Breast epithelium (tissue), 4 donors: Measurements from ENCODE around the gene SMC5. TPM values are rescaled to one million over a fixed set of nuclear protein-coding genes. Genes with fewer than 3 reads are reported as not detected.

Source experiments
- DNase-seq, 2 donors: peaks; one replicate each; pipeline ENCODE4 v3.0.0-alpha.2; 2019; ENCODE audit warnings: low spot score in 2 of 2
- H3K27ac ChIP-seq, 2 donors: fragments of 200-600 bp; sonication (generic) in 1 of 2; one replicate each; pipeline ENCODE4 v1.5.1; 2016 to 2019; ENCODE audit warnings: mild to moderate bottlenecking in 1 of 2
- H3K27me3 ChIP-seq, 2 donors: fragments of 200-600 bp; sonication (generic) in 1 of 2; one replicate each; pipeline versions ENCODE4 v1.5.1 to v1.6.0; 2017 to 2019; ENCODE audit warnings: control low read depth in 1 of 2, mild to moderate bottlenecking in 1 of 2
- H3K36me3 ChIP-seq: fragments of 200-600 bp; one replicate; pipeline ENCODE4 v1.5.1; 2019
- H3K4me1 ChIP-seq, 2 donors: fragments of 200-600 bp; sonication (generic); one replicate each; pipeline ENCODE4 v1.5.1; 2016 to 2019; ENCODE audit warnings: control low read depth in 1 of 2
- H3K4me3 ChIP-seq, 3 donors: fragments of 200-600 bp; sonication (generic); 1 replicate in 2 of 3; 2 replicates in 1 of 3; pipeline ENCODE4 v1.5.1; 2016 to 2019; ENCODE audit warnings: mild to moderate bottlenecking in 3 of 3, moderate library complexity in 2 of 3
- H3K9me3 ChIP-seq, 2 donors: fragments of 200-600 bp; sonication (generic) in 1 of 2; one replicate each; pipeline ENCODE4 v1.5.1; 2016 to 2019; ENCODE audit warnings: control low read depth in 1 of 2
- POLR2A ChIP-seq: fragments of 450-650 bp; IDR thresholded peaks from one replicate; pipeline ENCODE4 v1.6.1; 2016; ENCODE audit warnings: antibody characterized with exemption, mild to moderate bottlenecking, moderate library complexity
- POLR2AphosphoS5 ChIP-seq, 3 donors: sonication (generic); formaldehyde crosslinking; IDR thresholded peaks; one replicate each; pipeline ENCODE4 v1.6.1; 2017; ENCODE audit warnings: antibody characterized with exemption in 3 of 3
- intact Hi-C: fragments of 100-400 bp; cut with DNase I; formaldehyde crosslinking; loops from one replicate; pipeline ENCODE4 v1.15.1; 2023; ENCODE audit warnings: low total_unique reads
- total RNA-seq, 3 donors: library from RNA; depleted of rRNA; stranded (reverse); fragments of >200 nt; gene quantifications; one replicate each; pipeline ENCODE4 v1.1.0, GENCODE V29; 2016
- TF ChIP-seq, protein P1 (sequence below), 3 donors: fragments of 450-650 bp; IDR thresholded peaks; one replicate each; pipeline ENCODE4 v1.5.1; 2016 to 2017; ENCODE audit warnings: antibody characterized with exemption in 3 of 3, mild to moderate bottlenecking in 3 of 3, moderate library complexity in 3 of 3

The SMC5 gene
- total RNA-seq, 3 donors from 2014 or later, result 23.4 to 62.2 (median 43.9) TPM

DNA sequence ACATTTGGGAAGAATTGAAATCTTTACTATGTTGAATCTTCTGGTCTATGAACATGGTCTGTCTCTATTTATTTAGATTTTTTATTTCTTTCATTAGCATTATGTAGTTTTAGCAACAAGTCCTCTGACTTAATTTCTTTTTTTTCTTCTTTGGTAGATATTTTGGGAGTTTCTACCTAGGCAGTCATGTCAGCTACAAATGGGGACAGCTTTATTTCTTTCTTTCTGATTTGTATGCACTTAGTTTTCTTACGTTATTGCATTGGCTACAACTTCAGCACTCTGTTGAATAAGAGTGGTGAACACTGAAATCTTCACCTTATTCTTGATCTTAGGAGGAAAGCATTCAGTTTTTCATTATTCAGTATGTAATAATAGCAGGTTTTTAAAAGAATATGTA lies 33.5 kb downstream of the SMC5 start:
- H3K4me3 ChIP-seq, result no peak overlapping the region
- no peak for DNase-seq
- H3K27me3 ChIP-seq, result no peaks in the 10 kb centered on the region
- no peak overlapping the region for H3K27ac ChIP-seq
- H3K36me3 ChIP-seq, result no peaks in the 10 kb centered on the region
- intact Hi-C loops, result no loop called here
- H3K4me1 ChIP-seq, result no peaks in the 10 kb centered on the region
- TF ChIP-seq POLR2A (no peak), POLR2AphosphoS5 (IDR thresholded peaks at IDR 0.05) (no peak)
- TF ChIP-seq, protein P1, sequence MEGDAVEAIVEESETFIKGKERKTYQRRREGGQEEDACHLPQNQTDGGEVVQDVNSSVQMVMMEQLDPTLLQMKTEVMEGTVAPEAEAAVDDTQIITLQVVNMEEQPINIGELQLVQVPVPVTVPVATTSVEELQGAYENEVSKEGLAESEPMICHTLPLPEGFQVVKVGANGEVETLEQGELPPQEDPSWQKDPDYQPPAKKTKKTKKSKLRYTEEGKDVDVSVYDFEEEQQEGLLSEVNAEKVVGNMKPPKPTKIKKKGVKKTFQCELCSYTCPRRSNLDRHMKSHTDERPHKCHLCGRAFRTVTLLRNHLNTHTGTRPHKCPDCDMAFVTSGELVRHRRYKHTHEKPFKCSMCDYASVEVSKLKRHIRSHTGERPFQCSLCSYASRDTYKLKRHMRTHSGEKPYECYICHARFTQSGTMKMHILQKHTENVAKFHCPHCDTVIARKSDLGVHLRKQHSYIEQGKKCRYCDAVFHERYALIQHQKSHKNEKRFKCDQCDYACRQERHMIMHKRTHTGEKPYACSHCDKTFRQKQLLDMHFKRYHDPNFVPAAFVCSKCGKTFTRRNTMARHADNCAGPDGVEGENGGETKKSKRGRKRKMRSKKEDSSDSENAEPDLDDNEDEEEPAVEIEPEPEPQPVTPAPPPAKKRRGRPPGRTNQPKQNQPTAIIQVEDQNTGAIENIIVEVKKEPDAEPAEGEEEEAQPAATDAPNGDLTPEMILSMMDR (IDR thresholded peaks at IDR 0.05), result no peak
- H3K9me3 ChIP-seq, result peaks cover 0 to 7% of the 10 kb centered on the region in 2 donors

GRCh38 chr9:70293214-70293613 lies 34.4 kb downstream of the SMC5 start:
- intact Hi-C loops, result no loop called here
- Histone ChIP-seq H3K4me3 (no peak overlapping the region), H3K27me3 (no peaks in the 10 kb centered on the region), H3K4me1 (no peaks in the 10 kb centered on the region), H3K27ac (no peak overlapping the region), H3K36me3 (no peaks in the 10 kb centered on the region), H3K9me3 (peaks cover 0 to 7% of the 10 kb centered on the region in 2 donors)
- DNase-seq, result no peak
- no peak for TF ChIP-seq POLR2AphosphoS5 (IDR thresholded peaks at IDR 0.05)

GRCh38 chr9:70297141-70297540 lies 38.4 kb downstream of the SMC5 start:
- peaks cover 12% of the 10 kb centered on the region for H3K36me3 ChIP-seq

DNA sequence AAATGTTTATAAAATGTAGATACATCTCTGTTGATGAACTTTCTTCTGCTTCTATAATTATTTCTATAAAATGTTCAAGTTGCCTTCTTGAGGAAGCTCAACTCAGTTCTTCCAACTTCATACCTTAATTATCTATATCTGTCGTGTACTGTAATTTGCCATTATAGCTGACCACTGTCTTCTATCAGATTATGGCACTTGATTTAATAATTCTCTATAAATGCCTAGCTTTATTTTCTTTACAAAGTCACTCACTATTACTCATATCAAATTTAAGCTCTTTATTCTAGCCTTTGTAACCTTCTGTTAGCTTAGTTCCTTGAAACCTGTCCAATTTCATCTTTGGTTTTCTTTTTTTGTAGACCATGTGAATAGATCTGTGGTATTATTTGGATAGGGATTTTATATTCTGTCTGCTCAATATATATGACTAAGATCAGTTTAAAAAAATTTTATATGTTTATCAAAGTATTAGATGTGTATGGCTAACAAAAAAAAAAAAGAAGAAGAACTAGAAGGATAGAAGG lies 39.5 kb downstream of the SMC5 start:
- no peak for DNase-seq
- Histone ChIP-seq H3K27ac (no peak overlapping the region), H3K36me3 (peaks cover 12% of the 10 kb centered on the region), H3K4me1 (no peaks in the 10 kb centered on the region), H3K27me3 (no peaks in the 10 kb centered on the region), H3K9me3 (no peaks in the 10 kb centered on the region), H3K4me3 (no peak overlapping the region)
- TF ChIP-seq, protein P1 (IDR thresholded peaks at IDR 0.05), result no peak
- no peak for TF ChIP-seq POLR2A
- no peak for TF ChIP-seq POLR2AphosphoS5 (IDR thresholded peaks at IDR 0.05)
- intact Hi-C loops, result loop anchor here (5.0 kb wide), 1 partner anchor 651 kb away; no protein-coding TSS in a partner anchor

More at GRCh38 chr9:70297141-70297540, 38.4 kb downstream of the SMC5 start:
- no peak overlapping the region for H3K4me3 ChIP-seq
- no peaks in the 10 kb centered on the region for H3K4me1 ChIP-seq
- TF ChIP-seq, protein P1 (IDR thresholded peaks at IDR 0.05), result no peak
- TF ChIP-seq POLR2A (no peak), POLR2AphosphoS5 (IDR thresholded peaks at IDR 0.05) (no peak)
- intact Hi-C loops, result loop anchor here (5.0 kb wide), 1 partner anchor 650 kb away; no protein-coding TSS in a partner anchor
- DNase-seq, result no peak
- H3K27me3 ChIP-seq, result no peaks in the 10 kb centered on the region
- H3K27ac ChIP-seq, result no peak overlapping the region
- no peaks in the 10 kb centered on the region for H3K9me3 ChIP-seq

DNA sequence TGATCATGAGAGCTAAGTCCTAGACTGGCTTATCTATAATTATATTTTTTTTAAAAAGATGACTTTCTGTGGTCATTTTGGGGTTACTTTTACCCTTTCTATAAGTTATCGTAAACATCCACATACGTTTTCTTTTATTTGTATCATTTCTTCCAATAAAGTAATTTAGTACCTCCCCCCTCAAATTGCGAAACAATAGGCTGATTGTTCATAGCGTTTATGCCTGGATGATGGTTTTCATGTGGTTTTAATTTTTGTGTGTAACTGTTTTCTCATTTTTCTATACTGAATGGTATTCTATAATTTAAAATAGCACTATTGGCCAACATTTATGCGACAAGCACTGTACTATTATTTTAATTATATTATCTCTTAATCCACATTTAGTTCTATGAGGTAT lies 44.5 kb downstream of the SMC5 start:
- TF ChIP-seq, protein P1 (IDR thresholded peaks at IDR 0.05), result no peak
- TF ChIP-seq POLR2A (no peak), POLR2AphosphoS5 (IDR thresholded peaks at IDR 0.05) (no peak)
- Histone ChIP-seq H3K27ac (no peak overlapping the region), H3K36me3 (peaks cover 12% of the 10 kb centered on the region), H3K4me1 (no peaks in the 10 kb centered on the region), H3K9me3 (no peaks in the 10 kb centered on the region), H3K4me3 (no peak overlapping the region), H3K27me3 (no peaks in the 10 kb centered on the region)
- DNase-seq, result no peak
- intact Hi-C loops, result no loop called here
